ENCODE data around the gene TRAK2.

DNA sequence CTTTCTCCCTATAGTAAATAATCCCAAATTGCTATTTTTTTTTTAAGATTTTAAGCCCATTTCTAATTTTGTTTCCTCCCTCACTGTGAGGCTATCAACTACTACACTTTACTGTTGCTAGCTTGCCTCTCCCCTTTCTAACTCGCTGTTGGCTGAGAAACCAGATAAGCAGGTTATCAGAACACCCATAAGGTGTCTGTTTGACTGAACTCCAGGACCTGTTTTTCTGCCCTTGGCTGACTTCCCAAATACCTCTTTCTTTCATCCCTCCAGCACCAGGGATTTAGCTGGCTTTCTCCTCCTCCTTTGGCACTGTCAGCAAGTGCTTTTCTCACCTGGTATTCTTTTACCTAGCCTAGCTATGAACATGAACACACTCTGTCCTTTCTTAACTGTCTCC is 11.1 kb downstream of the TRAK2 start:
- TF ChIP-seq, protein P1, sequence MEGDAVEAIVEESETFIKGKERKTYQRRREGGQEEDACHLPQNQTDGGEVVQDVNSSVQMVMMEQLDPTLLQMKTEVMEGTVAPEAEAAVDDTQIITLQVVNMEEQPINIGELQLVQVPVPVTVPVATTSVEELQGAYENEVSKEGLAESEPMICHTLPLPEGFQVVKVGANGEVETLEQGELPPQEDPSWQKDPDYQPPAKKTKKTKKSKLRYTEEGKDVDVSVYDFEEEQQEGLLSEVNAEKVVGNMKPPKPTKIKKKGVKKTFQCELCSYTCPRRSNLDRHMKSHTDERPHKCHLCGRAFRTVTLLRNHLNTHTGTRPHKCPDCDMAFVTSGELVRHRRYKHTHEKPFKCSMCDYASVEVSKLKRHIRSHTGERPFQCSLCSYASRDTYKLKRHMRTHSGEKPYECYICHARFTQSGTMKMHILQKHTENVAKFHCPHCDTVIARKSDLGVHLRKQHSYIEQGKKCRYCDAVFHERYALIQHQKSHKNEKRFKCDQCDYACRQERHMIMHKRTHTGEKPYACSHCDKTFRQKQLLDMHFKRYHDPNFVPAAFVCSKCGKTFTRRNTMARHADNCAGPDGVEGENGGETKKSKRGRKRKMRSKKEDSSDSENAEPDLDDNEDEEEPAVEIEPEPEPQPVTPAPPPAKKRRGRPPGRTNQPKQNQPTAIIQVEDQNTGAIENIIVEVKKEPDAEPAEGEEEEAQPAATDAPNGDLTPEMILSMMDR (IDR thresholded peaks at IDR 0.05; ENCODE audit: poor library complexity) = no peak
- TF ChIP-seq EZH2 (IDR thresholded peaks at IDR 0.05; ENCODE audit: borderline replicate concordance) (no peak), EZH2phosphoT487 (IDR thresholded peaks at IDR 0.05; ENCODE audit: low read depth, severe bottlenecking, unreplicated experiment) (no peak)

All from hepatocyte (in vitro differentiated cells).